Stimulated activated CD4-positive, alpha-beta T cell treated with anti-CD3 and anti-CD28 coated beads, Interleukin-4, amount 100 ng/mL, for 1 hour (primary cell): ENCODE results near the gene OXSR1.
"Not testable (repeated sequence)": the region's sequence is repeated elsewhere in the genome, so short reads cannot be mapped to it uniquely, and the experiment has no call there.

Source experiments
- DNase-seq: peaks from one replicate; pipeline ENCODE4 v3.0.0-alpha.2; 2020

OXSR1 gene

DNA sequence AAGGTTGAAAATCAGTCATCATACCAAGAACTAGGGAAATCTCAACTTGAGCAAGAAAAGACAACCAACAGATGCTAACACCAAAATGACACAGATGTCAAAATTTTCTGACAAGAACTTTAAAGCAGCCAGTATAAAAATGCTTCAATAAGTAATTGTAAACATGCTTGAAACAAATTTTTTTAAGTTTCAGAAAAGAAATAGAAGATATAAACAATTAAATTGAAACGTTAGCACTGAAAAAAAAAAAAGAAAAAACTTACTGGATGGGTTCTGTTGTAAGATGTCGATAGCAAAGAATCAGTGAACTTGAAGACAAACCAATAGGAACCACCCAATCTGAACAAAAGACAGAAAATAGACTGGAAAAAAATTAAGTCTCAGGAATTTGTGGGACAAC, 18.8 kb upstream of the OXSR1 start:
- DNase-seq = no peak

DNA sequence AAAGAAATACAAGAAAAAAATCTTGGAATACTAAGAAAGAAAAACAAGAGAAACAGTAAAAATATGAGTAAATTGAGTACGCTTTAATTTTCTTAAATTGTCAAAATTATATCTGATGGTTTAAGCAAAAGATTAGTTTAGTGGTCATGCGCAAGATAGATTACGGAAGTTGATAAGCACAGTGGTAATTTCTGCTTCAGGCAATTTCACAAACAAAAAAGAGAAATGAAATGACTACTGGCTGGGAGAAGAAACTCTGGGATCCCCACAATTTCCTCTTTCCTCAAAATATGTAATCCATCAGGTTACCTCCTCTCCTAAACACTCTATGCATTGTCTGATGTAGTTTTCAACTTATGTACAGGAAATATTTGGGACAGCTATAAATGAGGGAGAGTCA, 17.9 kb upstream of the OXSR1 start:
- no peak for DNase-seq

DNA sequence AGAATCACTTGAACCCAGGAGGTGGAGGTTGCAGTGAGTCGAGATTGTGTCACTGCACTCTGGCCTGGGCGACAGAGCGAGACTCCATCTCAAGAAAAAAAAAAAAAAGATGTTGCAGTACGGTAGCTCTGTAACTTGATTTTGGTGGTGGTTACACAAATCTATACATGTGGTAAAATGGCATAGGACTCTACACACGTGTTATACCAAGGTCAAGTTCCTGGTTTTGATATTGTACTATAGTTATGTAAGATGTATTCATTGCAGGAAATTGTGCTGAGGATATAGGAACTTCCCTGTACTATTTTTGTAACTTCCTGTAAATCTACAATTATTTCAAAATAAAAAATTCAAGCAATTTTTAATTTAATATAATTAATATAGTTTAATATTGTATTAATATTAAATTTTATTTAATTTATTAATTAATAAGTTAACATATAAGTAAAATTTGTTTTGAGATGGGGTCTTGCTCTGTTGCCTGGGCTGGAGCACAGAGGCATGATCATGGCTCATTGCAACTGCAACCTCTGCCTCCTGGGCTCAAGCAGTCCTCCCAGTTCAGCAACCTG, 16.9 kb upstream of the OXSR1 start:
- DNase-seq = no peak

DNA sequence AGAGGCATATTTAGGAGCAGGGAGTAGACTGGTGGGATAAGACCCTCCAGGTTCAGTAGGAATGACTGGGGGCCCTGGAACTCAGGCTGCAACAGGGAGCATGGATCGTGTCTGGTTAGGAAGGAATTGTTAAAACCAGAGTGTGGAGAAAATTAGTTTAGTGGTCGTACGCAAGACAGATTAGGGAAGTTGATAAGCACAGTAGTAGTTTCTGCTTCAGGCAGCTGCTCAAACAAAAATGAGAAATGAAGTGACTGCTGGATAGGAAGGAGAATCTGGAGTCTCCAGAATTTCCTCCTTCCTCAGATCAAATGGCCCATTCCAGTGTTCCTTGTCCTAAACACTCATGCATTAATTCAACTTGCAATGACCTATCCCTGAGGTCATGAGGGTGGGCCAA, 15.6 kb upstream of the OXSR1 start:
- DNase-seq = no peak

DNA sequence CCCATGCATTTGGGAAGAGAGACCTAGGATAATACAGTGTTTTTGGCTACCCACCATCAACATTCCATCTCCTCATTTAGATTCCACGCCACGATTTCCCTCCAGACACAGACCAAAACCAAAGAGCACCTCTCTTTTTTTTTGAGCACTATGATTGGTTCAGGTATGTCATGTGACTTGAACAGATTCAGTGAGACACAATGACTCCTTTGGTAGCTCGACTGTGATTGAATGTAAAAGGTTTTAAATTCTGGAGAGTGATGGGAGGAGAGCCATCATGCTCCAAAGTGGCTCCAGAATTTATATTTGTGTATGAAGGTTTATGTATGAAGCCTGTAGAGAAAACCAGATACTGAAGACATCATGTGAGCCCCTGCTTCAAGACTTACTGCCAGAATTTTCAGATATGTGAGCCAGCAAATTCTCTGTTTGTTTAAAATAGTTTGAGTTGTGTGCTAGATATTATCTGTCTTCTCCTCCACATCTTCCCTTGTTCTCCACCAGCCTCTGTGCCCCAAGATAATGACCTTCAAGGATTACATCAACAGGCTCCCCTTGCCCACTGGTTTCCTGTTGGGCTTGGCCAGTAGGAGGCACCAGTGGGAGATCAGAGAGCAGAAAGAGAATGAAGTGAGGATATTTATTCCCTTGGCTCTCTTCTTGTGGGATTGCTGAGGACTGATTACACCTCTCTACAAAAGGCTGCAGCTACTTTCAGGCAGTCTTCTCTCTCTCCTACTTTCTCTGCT, 14.4 kb upstream of the OXSR1 start:
- DNase-seq = no peak

DNA sequence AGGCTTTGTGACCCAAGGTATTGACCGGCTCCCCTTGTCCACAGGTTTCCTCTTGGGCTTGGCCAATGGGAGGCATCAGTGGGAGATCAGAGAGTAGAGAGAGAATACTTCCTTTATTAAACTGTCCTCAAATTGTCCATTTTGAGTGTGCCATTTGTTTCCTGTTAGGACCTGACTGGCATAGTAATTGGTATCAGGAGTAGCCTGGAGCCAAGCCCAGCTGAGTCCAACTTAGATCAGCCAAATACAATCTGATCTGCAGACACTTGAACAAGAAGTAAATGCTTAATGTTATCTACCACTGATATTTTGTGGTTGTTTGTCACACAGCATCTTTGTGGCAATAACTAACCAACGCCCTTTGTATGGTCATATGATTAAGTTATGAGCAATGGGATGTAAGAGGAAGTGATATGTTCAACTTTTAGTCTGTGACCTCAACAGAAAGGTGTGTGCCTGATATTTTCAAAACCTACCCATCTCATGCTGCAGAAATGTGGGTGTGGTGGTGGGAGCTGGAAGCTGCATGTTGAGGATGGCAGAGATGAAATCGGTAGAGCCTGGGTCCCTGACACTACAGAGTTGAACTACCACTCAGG, 13.6 kb upstream of the OXSR1 start:
- DNase-seq = no peak

DNA sequence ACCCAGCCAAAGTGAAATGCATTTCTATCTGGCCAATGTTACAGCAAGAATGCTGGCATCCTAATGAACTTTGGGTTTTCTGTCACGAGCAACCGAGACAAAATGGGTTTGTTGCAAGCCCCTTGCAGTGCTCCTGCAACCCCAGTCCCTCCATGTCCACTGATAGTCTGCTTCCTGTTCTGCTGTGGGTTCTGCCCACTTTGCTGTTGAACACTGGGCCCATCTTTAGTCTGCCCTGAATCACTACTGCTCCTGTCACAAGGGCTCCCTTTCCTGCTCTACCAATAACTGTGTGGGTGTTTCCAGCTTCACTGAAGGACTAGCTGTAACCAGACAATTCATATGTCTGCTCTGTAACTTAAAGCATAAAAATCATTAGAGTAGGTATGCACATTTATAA, 12.7 kb upstream of the OXSR1 start:
- no peak for DNase-seq

DNA sequence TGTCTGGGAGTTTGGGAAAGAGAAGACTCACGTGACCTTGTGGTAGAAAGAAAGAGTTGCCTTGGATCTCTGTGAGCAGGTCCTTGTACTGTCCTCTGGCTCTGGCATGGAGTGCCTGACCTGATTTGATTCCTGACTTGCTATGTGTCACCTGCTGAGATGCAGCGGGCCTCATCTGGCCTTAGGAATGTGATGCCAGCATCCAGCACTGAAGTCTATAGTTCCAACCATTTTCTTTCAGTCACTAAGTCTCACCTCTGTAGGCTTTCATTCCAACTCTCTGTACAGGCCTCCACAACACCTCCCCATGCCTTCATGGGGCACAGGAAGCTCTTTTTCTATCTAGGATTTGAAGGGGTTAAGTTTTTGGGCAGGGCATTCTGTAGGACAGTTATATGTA, 12.1 kb upstream of the OXSR1 start:
- no peak for DNase-seq

DNA sequence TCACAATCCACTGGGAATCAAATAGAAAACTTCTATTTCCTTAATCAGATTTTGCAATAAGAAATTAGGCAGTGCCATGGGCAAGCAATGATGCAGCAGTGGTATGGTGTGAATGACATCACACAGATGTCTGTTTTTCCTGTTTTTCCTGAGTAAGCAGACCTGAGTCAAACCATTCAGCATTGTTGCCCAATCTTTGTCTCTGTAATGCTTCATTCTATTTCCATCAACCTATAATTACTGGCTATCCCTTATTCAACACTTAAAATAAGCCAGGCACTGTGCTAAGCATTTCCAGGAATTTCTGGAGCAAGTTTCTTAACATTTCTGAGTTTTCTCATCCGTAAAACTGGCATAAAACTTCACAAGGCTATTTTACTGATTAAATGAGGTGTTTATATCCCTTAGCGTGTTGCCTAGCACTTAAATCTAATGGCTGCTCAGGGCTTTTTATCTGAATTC, 11.3 kb upstream of the OXSR1 start:
- DNase-seq = no peak

DNA sequence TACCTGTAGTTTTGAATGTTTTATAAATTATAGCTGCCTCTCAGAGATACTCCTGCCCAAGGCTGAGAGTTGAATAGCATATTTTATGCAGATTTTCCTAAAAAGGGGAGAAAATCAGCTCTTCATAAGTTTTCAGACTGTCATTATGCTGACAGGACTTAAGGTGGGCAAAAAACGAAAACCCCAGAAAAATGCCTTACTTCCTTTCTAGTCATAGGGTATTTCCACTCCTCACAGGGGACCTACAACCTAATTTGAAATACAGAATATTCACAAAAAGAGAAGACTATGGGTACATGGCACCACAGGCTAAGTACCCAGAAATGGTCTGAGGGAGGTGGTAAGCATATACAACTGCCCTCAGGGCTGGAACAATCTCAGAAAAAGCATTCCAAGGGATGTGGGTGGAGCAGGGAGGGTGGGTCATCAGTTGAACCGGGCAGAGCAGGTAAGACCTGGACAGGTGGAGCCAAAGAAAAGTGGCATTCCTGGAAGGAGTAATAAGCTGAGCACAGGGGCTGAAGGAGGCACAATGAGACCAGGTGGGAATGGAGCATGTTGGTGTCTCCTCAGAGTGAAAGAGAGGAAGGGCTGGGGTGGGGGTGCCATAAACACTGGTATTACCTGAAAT, 10.6 kb upstream of the OXSR1 start:
- no peak for DNase-seq

DNA sequence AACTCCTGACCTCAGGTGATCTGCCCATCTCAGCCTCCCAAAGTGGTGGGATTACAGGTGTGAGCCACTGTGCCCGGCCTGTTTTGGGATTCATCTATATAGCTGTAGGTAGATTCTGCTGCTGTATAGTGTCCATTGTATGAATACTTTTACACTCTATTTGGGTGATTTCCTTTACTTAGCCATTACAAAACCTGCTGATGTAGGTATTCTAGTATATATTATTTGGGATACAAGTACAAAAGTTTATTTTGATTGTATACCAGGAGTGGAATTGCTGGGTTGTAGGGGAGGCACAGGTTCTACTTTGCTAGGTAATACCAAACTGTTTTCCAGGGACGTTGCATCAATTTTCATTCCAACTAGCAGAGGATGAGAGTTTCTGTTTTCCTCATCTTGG, 9.5 kb upstream of the OXSR1 start:
- DNase-seq = no peak

DNA sequence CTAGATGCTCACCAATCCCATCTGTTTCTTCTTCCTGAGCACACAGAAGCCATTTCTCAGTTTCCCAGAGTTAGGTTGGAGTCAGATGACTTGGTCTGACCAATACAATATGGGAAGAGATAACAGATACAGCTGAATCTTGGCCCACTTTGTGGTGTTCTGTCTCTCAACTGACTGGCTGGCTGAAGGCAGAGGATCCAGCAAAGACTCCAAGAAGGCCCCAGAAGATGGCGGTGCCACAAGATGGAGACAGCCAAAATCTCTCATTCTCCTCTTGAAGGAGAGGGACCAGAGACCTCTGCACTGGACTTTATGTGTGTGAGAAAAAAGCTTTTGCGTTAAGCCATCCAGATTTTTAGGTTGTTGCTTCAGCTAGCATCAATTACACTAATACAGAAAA, 8.2 kb upstream of the OXSR1 start:
- DNase-seq = no peak

DNA sequence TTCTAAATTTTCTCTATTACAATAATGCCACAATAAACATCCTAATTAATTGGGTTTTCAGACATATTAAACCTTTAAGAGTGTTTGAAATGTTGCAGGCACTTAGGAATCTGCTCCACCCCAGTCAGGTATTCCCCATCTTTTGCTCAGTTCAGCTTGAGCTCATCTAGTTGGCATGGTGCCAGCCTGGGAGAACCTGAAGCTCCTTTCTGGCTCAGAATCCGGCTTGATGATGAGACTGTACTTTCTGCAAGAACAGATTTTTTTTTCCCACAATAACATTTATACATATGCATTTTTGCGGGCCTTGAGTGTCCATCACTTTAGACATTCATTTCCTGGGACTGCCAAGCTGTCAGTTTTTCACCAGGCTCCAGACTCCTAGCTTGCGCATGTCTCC, 7.7 kb upstream of the OXSR1 start:
- no peak for DNase-seq

DNA sequence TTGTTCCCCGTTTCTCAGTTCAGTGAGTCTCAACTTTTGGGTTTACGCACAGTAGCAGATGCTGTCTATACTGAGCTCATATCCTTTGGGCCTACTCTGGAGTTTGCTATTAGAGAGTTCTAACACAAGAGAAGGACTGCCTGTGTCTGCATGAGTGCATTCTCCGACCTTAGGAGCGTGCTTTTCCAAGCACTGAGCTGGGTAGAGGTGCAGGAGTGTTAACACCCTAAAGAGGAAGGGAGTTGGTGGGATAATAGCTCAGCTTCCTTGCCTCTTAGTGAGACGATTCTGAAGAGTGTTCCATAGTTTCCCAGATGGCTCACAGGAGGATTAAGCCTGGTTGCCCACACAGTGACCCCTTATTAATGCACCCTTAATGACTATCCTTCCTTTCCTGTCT, 6.9 kb upstream of the OXSR1 start:
- no peak for DNase-seq

DNA sequence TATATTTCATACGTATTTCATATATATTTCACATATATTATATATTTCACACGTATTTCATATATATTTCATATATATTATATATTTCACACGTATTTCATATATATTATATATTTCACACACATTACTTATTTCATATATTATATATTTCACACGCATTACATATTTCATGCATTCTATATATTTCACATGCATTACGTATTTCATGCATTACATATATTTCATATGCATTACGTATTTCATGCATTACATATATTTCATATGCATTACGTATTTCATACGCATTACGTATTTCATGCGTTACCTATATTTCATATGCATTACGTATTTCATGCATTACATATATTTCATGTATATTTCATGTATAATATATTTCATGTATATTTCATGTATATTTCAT, 4.6 kb upstream of the OXSR1 start:
- DNase-seq = not testable (repeated sequence)

DNA sequence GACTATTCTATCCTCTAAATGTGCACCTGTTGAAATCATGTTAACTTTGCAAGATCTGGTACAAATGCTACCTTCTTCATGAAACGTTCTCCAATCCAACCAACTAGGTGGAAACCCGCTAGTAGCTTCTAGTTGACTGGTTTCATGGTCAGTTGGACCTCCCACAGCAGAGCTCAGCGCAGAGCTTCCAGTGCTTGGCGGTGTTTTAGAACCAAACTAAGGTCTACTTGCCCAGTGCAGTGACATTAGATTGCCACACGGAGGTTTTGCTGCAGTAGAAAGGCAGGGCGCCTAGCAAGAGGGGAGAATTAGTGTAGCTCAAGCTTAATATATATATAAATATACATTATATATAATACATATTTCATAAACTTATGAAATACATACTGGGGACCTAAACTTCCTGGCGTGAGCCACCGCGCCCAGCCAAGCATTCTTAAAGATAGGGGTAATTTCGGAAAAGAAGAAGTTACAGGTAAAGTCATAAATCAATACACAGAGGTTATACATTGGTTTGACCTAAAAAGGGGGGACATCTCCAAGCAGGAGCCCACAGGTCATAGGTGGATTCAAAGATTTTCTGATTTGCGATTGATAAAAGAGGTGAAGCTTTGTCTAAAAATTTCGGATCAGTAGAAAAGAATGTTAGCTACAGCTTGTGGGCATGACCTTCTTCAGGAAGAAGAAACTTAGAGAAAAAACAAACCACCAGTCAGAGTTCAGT, 2.1 kb upstream of the OXSR1 start:
- DNase-seq = no peak

DNA sequence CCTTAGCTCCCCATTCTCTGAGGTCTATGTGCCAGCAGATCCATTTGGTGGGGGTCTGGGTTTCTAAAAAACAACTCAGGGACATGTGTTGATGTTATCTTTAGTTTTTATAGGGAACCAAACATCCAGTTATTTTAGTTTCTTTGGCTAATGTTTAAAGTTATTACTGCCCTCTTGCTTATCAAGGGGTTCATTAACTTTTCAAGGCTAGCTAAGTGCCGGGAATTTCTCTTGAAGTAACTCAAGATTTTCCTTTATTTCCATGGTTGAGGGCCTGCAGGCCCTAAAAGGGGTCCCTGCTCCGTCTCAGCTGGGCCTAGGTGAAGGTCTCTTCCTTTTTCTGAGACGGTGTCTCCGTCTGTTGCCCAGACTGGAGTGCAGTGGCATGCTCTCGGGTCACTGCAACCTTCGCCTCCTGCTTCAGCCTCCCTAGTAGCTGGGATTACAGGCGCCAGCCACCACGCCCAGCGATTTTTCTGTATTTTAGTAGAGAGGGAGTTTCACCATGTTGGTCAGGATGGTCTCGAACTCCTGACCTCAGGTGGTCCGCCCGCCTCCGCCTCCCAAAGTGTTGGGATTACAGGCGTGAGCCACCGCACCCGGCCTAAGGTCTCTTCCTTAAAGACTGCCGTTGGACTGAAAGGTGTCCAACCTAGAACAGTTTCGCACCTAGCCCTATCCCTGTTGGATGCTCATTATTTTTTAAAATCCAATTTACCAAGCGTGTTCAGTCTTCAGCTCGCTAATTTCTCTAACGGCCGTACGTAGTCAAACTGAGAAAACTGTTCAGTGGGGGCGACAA, 1.3 kb upstream of the OXSR1 start:
- DNase-seq = no peak

DNA sequence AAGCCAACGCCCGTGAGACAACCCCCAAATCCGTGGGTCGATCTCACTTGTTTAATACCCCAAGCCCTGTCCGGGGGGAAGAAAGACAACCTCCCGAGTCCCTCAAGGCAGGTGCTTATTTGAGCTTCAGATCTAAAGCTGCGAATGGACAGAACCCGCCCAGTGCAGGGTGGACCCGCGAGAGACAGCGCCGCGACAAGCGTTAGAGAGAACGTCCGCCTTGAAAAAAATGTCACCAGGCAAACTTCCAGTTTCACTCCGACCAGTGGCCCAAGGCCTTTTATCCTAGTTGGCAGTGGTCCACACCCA, 740 bp upstream of the OXSR1 start:
- DNase-seq = no peak

DNA sequence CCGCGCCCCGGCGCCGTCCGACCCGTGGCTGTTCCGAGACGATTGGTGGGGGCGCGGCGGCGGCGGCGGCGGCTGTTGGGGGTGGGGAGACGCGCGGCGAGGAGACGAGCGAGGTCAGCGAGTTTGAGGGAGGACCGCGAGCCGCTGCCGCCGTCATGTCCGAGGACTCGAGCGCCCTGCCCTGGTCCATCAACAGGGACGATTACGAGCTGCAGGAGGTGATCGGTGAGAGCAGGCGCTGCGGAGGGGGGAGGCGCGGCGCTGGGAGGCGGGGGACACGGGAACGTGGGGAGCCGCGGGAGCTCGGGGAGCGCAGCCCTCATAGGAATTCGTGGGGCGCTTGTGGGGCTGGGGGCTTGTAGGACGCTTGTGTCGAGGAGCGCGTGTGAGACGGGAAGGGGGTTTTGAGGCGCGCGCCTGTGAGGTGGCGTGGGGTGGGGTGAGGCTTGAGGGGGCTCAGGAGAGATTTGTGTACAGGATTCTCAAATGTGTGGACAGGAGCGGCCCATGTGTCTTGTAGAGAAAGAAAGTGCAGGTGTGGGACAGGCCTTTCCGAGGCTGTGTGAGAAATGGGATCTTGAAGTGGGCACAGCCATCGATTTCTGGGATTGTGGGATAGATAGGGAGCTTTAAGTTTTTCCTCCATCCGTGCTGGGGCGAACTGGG, 518 bp downstream of the OXSR1 start:
- DNase-seq = no peak

DNA sequence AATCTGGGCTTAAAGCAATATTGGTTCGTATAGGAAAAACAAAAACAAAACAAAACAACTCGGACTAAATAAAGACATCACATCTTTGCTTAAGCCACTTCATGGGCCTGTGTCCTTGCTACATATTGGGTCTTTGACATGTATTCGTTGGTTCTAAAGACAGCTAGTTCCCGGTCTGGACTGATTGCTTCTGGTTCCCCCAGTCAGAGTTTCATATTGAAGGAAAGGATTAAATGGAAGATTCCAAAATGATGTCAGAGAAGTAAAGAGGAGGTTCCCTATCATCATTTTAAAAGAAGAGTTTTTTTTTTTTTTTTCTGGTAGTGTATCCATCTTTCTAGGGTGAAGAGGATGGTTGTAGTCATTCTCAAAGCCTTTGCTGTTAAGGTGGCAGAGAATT, 2.3 kb downstream of the OXSR1 start:
- no peak for DNase-seq

DNA sequence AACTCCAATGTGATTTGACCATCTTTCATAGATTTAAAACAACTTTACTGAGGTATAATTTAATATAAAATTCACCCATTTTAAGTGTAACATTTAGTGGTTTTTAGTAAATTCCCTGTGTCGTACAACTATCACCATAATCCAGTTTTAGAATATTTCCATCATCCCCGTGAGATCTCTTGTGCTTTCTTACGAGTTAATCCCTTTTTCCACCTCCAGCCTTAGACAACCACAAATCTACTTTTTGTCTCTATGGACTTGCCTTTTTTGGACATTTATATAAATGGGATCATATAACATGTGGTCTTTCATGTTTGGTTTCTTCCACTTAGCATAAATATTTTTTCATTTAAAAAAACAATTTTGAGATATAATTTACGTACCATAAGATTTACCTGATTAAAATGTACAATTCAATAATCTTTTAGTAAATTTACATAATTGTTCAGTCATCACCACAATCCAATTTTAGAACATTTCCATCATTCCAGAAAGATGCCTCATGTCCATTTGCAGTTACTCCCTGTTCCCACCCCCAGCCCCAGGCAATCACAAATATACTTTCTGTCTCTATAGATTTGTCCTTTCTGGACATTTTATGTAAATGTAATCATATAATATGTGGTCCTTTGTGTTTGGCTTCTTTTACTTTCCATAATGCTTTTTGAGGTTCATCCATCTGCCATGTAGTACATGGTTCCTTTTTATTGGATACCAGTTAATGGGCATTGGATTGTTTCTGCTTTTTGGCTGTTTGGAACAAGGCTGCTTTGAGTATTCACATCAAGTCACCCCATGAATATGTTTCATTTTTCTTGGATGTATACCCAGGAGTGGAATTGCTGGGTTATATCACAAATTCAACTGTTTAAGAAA, 3.1 kb downstream of the OXSR1 start:
- no peak for DNase-seq
